Activated CD4-positive, alpha-beta T cell treated with anti-CD3 and anti-CD28 coated beads, Interleukin-2, amount 50 U/mL, for 24 hours (primary cell): ENCODE results near the gene MEAK7.

Experiments used
- DNase-seq, 2 donors: peaks; one replicate each; pipeline ENCODE4 v3.0.0-alpha.2; 2020; ENCODE audit warnings: low read depth in 1 of 2, low spot score in 1 of 2

The MEAK7 gene

GRCh38 chr16:84513666-84514065 is 9.2 kb upstream of the MEAK7 start:
- DNase-seq: no peak

DNA sequence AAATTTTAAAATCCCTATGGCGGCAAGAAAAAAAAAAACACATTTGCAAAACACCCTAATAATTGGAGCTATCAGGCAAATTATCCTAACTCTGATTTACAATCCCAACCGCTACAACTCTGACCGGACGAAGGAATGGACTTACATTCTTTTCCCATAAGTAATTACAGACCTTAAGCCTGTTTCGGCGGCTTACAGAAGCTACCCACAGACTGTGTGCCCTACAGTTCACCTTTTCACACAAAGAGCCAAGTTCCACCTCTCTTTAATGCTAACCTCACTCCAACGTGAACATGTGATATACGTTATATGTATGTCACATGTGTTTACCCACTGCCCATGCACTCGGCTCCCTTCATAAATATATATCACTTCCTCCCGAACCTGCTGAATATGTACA is 8.7 kb upstream of the MEAK7 start:
- DNase-seq: no peak

DNA sequence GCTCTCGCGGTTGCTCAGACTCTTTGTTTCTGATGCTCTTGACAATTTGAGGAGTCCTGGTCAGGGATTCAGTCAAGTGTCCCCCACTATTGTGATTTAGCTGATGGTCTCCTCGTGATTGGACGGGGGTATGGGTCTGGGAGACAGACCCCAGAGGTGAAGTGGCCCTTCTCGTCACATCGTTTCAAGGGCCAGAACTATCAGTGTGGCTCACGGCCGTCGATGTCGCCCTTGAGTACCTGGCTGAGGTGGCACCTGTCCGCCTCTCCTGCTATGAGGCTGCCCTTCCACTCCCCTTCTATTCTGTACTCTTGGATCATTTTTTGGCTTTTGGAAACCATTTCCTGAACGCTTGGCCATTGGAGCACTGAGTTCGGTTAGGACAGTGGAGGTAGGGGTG is 7.4 kb upstream of the MEAK7 start:
- DNase-seq: no peak

- DNase-seq: peak; percentile 74 to 82
These were observed 6.8 kb upstream of the MEAK7 start for GRCh38 chr16:84511180-84511800.

GRCh38 chr16:84509032-84509950 is 4.8 kb upstream of the MEAK7 start:
- DNase-seq: no peak

DNA sequence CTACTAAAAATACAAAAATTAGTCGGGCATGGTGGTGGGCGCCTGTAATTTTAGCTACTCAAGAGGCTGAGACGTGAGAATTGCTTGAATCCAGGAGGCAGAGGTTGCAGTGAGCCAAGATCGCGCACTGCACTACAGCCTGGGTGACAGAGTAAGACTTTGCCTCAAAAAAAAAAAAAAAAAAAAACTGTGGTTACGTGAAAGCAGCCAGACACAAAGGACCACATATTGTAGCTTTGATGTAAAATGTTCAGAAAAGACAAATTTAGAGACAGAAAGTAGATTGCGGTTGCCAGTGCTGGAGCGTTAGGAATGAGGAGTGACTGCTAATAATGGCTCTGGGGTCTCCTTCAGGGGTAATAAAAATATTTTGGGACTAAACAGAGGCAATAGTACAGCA is 4.0 kb upstream of the MEAK7 start:
- no peak for DNase-seq

DNA sequence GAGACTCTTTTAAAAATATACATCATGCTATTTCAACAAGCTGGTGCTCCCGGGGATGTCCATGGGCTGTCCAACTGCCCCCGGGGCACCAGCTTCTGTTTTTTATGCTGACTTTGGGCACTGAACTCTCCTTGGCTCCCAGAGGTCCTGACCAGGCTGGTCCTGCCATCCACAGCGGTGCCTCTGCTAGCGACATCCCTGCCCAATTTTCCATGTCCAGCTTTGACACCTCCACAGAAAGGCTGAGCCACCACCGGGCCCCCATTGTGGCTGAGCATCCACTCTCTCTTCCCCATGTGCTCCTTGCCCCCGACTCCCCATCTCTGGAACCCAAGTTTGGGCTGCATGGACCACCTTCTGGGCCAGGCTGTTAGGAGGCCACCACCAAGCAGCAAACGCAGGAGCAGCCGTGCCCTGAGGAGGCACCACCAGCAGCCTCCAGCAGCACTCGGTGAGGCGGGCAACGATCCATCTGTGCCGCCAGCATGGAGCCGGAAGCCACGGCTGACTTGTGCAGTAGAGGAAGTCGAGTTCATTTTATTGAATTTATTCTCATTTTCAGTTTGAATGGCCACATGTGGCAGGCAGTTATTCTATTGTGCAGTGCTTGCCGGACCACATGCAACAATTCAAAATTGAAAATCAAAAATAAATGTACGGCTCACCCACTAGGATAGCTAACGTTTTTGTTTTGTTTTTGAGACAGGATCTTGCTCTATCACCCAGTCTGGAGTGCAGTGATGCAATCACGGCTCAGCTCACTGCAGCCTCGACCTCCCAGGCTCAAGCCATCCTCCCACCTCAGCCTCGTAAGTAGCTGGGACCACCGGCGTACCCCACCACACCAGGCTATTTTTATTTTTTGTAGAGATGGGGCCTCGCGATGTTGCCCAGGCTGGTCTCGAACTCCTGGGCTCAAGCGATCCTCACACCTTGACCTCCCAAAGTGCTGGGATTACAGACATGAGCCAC is 2.8 kb upstream of the MEAK7 start:
- DNase-seq: no peak

- no peak for DNase-seq
These were observed 1.1 kb upstream of the MEAK7 start for GRCh38 chr16:84505249-84506187.

DNA sequence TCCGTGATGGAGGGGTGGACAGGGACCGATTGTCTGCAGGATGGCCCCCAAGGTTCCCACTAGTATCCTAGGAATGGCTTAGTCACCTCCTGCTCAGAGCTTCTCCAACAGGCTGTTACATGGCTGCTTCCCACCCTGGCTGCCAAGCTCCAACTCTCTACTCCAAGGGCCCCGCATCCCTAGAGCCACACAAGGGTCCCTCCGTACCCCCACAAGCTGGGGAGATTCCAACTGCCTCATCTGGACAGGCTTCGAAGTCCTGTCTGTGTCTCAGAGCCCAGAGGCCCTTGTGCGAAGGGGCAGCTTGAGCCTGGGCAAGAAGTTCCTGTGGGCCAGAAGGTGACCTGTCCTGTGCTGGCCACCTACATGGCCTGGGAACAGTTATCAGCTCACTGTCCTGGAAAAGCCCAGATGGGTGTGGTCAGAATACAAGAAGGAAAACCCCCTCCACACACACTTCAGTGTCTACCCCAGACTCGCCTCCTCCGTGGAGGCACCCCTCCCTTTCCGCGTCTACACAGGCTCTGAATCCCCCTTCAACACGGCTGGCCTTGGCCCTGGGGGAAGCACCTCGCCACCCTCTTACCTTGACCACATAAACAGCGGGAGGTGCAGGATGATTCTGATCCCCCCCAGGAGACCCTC is 586 bp downstream of the MEAK7 start:
- DNase-seq: no peak

- no peak for DNase-seq
These were observed 1.9 kb downstream of the MEAK7 start for GRCh38 chr16:84502581-84502980.

DNA sequence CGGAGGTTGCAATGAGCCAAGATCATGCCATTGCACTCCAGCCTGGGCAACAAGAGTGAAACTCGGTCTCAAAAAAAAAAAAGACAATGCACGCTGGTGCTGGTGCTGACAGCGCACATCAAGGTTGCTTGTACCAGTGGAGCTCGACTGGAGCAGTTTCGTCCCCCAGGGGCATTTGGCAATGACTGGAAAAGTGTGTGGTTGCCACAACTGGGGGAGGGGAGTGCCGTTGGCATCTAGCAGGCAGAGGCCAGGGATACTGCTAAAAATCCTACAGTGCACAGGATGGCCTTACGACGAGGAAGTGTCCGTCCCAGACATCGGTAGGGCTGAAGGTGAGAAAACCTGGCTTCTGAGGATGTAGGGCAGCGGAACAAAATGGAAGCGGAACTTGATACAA is 2.4 kb downstream of the MEAK7 start:
- no peak for DNase-seq

DNA sequence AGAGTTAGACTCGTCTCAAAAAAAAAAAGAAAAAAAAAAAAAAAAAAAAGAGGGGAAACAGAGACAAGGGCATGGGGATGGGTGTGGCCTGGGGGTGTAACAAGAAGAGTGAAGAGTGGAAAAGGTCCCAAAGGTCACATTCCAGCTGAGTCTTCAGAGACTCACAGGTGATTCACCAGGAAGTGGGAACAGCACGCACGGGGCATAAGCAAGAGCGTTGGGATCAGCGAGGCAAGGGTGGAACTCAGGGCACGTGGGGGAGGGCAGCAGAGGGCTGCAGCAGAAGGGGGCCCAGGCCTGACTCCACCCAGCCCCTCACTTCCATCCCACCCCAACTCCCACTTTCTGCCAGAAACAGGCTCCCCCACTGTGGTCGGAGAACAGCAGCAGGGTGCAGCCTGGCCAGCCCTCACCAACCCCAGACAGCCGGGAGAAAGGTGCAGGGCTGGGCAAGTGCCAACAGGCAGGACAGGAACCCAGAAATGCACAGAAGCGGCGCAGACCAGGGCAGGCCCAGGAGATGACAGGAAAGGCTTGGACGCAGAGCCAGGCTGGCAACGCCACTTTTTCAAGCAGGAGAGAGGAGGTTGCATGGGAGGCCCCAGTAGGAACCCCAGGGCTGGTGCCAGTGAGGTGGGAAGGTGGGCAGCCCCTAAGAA is 3.3 kb downstream of the MEAK7 start:
- DNase-seq: no peak

DNA sequence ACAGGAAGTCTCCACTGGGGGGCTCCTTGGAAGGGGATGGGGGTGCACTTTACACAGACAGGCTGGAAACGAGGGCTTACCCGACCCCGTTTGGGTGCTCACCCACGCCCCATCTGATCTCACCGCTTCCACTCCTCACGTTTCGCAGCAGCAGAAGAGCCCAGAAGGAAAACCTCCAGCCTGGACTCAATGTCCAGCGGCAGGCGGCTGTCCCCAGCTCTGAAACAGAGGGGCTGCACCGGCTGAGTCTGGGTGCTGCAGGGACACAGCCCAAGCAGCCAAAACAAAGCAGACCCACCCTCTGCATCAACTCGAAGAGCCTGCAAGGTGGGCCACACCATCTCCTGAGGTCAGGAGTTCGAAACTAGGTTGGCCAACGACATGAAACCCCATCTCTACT is 3.9 kb downstream of the MEAK7 start:
- no peak for DNase-seq

GRCh38 chr16:84499638-84500037 is 4.8 kb downstream of the MEAK7 start:
- no peak for DNase-seq

DNA sequence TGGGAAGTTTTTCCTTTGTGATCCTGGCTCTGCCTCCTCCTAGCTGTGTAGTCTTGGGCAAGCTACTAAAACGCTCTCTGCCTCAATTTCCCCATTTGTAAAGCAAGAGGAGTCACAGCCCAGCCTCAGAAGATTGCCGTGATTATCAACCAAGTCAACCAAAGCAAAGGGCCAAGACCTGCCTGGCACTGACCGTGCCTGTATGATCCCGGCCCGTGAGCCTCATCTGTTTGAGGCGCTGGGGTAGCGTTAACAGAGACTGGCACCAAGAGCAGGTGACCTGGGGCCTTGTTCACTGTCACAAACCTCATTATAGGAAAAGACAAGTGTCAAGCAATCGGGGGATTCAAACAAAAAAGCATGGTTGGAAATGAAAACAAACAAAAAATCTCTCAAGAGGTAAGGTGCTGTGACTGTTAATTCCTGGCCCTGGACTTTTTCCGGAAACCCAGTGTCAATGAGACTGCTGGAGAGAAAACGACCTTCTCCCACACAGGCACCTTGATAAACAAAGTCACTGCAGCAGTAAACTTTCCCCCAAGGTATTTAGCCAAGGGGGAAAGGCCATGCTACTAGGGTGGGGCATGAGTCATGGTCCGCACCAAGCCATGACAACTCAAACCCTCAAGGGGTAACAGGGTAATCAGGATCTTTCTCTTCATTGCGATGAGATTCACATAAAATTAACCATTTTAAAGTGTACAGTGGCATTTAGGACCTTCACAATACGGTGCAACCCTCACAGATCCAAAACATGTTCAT is 5.4 kb downstream of the MEAK7 start:
- DNase-seq: no peak

DNA sequence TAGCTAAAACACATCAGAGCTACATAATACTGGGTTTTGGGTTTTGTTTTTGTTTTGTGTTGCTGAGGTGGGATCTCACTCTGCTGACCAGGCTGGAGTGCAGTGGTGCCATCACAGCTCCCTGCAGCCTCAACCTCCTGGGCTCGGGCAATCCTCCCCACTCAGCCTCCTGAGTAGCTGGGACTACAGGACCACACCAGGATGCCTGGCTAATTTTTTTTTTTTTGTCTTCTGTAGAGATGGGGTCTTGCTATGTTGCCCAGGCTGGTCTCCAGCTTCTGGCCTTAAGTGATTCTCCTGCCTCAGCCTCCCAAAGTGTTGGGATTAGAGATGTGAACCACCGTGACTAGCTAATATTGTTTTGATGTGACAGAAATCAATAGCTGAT is 6.2 kb downstream of the MEAK7 start:
- DNase-seq: no peak

DNA sequence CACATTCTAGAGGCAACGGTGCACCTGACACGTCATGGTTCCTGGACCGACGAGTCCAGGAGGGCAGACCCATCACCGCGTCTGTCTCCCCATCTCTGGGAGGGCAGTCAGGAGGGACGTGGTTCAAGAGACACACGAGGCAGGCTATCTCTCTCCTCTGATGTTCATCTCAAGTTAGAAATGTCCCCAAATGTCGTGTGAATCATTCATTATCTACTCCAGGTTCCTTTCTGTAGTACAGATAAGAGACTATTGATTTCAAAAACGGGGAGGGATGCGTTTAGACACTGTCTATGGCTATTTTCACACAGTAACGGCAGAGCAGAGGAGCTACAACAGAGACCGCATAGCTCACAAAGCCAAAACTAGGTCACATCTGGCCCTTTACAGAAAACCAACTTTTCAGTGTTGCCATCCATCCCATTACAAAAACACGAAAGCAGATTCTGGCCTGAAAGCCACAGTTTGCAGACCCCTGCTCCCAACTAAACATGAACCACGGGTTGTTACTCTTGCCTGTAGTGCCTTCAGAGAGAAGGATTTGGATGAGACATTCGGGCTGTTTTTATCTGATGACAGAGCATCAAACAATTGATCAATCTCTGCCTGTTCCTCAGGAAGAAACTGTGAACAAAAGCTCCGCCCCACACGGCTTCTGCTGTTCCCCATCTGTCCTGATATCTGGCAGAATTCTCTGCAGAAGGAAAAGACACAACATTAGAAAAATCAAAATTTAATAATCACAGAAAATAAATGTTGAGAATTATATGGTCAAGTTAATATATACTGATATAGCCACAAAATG is 6.8 kb downstream of the MEAK7 start:
- no peak for DNase-seq

GRCh38 chr16:84496991-84497390 is 7.5 kb downstream of the MEAK7 start:
- DNase-seq: no peak
